CD4-positive, alpha-beta T cell treated with Interleukin-21 for 1 hour (primary cell): ENCODE results near the gene GFAP.
"Not testable (repeated sequence)": the region's sequence is repeated elsewhere in the genome, so short reads cannot be mapped to it uniquely, and the experiment has no call there.

ENCODE experiments used
- DNase-seq: peaks from one replicate; pipeline ENCODE4 v3.0.0-alpha.2; 2020

GFAP gene

GRCh38 chr17:44915321-44915726, at the start of gene GFAP:
Gene GFAP, minus strand, starts transcription at chr17:44915500. Its CDS starts 14 bp downstream, at chr17:44915486.
- DNase-seq: no peak

- no peak for DNase-seq
Measured at GRCh38 chr17:44961921-44962350, 46.6 kb upstream of the GFAP start.

- DNase-seq: no peak
Measured at GRCh38 chr17:44960691-44961090, 45.4 kb upstream of the GFAP start.

GRCh38 chr17:44959821-44960531, 44.7 kb upstream of the GFAP start:
- DNase-seq: no peak

GRCh38 chr17:44956998-44957981, 42.0 kb upstream of the GFAP start:
- no peak for DNase-seq

GRCh38 chr17:44955674-44956425, 40.5 kb upstream of the GFAP start:
- no peak for DNase-seq

GRCh38 chr17:44952946-44953475, 37.7 kb upstream of the GFAP start:
- DNase-seq: no peak

GRCh38 chr17:44948315-44948795, 33.1 kb upstream of the GFAP start:
- DNase-seq: no peak

GRCh38 chr17:44947461-44948314, 32.4 kb upstream of the GFAP start, which contains the start of gene KIF18B:
Gene KIF18B, minus strand, starts transcription at chr17:44947773. Its CDS starts 11,429 bp downstream, at chr17:44936344.
- peak; percentile 92 for DNase-seq

- not testable (repeated sequence) for DNase-seq
Measured at GRCh38 chr17:44945652-44946051, 30.4 kb upstream of the GFAP start.

- DNase-seq: no peak
Measured at GRCh38 chr17:44942456-44942855, 27.2 kb upstream of the GFAP start.

- peak; percentile 7 for DNase-seq
Measured at GRCh38 chr17:44941712-44942331, 26.5 kb upstream of the GFAP start.

- no peak for DNase-seq
Measured at GRCh38 chr17:44940768-44941167, 25.5 kb upstream of the GFAP start.

GRCh38 chr17:44940317-44940716, 25.0 kb upstream of the GFAP start:
- no peak for DNase-seq

GRCh38 chr17:44935116-44935515, 19.8 kb upstream of the GFAP start:
- no peak for DNase-seq

GRCh38 chr17:44934745-44935105, 19.4 kb upstream of the GFAP start:
- no peak for DNase-seq

GRCh38 chr17:44933824-44934744, 18.8 kb upstream of the GFAP start:
- no peak for DNase-seq

GRCh38 chr17:44932787-44933097, 17.4 kb upstream of the GFAP start:
- no peak for DNase-seq

- DNase-seq: no peak
Measured at GRCh38 chr17:44932096-44932786, 16.9 kb upstream of the GFAP start.

GRCh38 chr17:44931376-44931775, 16.1 kb upstream of the GFAP start:
- DNase-seq: no peak
